ENCODE measurements around the gene REPIN1.
"Not testable (repeated sequence)": the region's sequence is repeated elsewhere in the genome, so short reads cannot be mapped to it uniquely, and the experiment has no call there.

The REPIN1 gene

GRCh38 chr7:150376560-150376959 lies 7.9 kb downstream of the REPIN1 start:
- DNase-seq (ENCODE audit: low spot score): no peak

GRCh38 chr7:150377196-150377595 lies 8.6 kb downstream of the REPIN1 start:
- DNase-seq (ENCODE audit: low spot score): no peak

GRCh38 chr7:150377635-150378034 lies 9.0 kb downstream of the REPIN1 start:
- no peak for DNase-seq (ENCODE audit: low spot score)

- DNase-seq (ENCODE audit: low spot score): peak; percentile 69
Observed at GRCh38 chr7:150378115-150378852, 9.7 kb downstream of the REPIN1 start.

- peak; percentile 100 for DNase-seq (ENCODE audit: low spot score)
Observed at GRCh38 chr7:150378853-150379440, 10.3 kb downstream of the REPIN1 start, which contains the start of gene ZNF775. Gene ZNF775 (plus strand): TSS chr7:150379330. CDS start chr7:150388471, 9,141 bp downstream.

GRCh38 chr7:150379441-150380379 lies 11.1 kb downstream of the REPIN1 start:
- DNase-seq (ENCODE audit: low spot score): peak; percentile 34

GRCh38 chr7:150380463-150380862 lies 11.8 kb downstream of the REPIN1 start:
- no peak for DNase-seq (ENCODE audit: low spot score)

GRCh38 chr7:150381096-150381495 lies 12.5 kb downstream of the REPIN1 start:
- DNase-seq (ENCODE audit: low spot score): no peak

GRCh38 chr7:150381785-150382122 lies 13.1 kb downstream of the REPIN1 start:
- DNase-seq (ENCODE audit: low spot score): no peak

GRCh38 chr7:150382123-150382843 lies 13.7 kb downstream of the REPIN1 start:
- no peak for DNase-seq (ENCODE audit: low spot score)

GRCh38 chr7:150382844-150383225 lies 14.2 kb downstream of the REPIN1 start:
- no peak for DNase-seq (ENCODE audit: low spot score)

- no peak for DNase-seq (ENCODE audit: low spot score)
Observed at GRCh38 chr7:150383710-150384397, 15.2 kb downstream of the REPIN1 start.

- no peak for DNase-seq (ENCODE audit: low spot score)
Observed at GRCh38 chr7:150384406-150385301, 16.0 kb downstream of the REPIN1 start.

- no peak for DNase-seq (ENCODE audit: low spot score)
Observed at GRCh38 chr7:150385302-150385723, 16.7 kb downstream of the REPIN1 start.

- DNase-seq (ENCODE audit: low spot score): not testable (repeated sequence)
Observed at GRCh38 chr7:150385884-150386283, 17.3 kb downstream of the REPIN1 start.

GRCh38 chr7:150388306-150388705 lies 19.7 kb downstream of the REPIN1 start:
- DNase-seq (ENCODE audit: low spot score): no peak

GRCh38 chr7:150388709-150389531 lies 20.3 kb downstream of the REPIN1 start:
- peak; percentile 45 for DNase-seq (ENCODE audit: low spot score)

- DNase-seq (ENCODE audit: low spot score): no peak
Observed at GRCh38 chr7:150389532-150389816, 20.9 kb downstream of the REPIN1 start.

- no peak for DNase-seq (ENCODE audit: low spot score)
Observed at GRCh38 chr7:150390205-150390604, 21.6 kb downstream of the REPIN1 start.

- no peak for DNase-seq (ENCODE audit: low spot score)
Observed at GRCh38 chr7:150393325-150393724, 24.7 kb downstream of the REPIN1 start.

Data from AG08395 (cell line).